ES-I3 (cell line): ENCODE results near the gene FAM83G.
A peak's percentile ranks its signal among the peaks of the same experiment; 100 is the strongest.

ENCODE experiments used
- H3K36me3 ChIP-seq: 2 replicates; pipeline ENCODE4 v1.6.1; 2013; ENCODE audit warnings: mild to moderate bottlenecking, low read length, control low read depth, moderate library complexity; ENCODE audit not compliant: insufficient read depth
- H3K4me1 ChIP-seq: 2 replicates; pipeline ENCODE4 v1.6.1; 2013; ENCODE audit warnings: mild to moderate bottlenecking, control low read depth, low read length; ENCODE audit not compliant: insufficient read depth
- H3K9ac ChIP-seq: 2 replicates; pipeline ENCODE4 v1.6.1; 2013; ENCODE audit warnings: low read depth, mild to moderate bottlenecking, low read length, moderate library complexity
- H3K9me3 ChIP-seq: 2 replicates; pipeline ENCODE4 v1.6.1; 2013; ENCODE audit warnings: mild to moderate bottlenecking, low read length, moderate library complexity; ENCODE audit not compliant: control insufficient read depth, insufficient read depth

Gene FAM83G

GRCh38 chr17:19005137-19005773 is 691 bp upstream of the FAM83G start:
- peaks cover 9% of the 10 kb centered on the region for H3K36me3 ChIP-seq
- peak overlapping the region; percentile 93 for H3K9ac ChIP-seq
- H3K9me3 ChIP-seq, result no peaks in the 10 kb centered on the region
- peaks cover 14% of the 10 kb centered on the region for H3K4me1 ChIP-seq

GRCh38 chr17:19003543-19004420 is 782 bp downstream of the FAM83G start:
- Histone ChIP-seq H3K36me3 (peaks cover 9% of the 10 kb centered on the region), H3K9ac (peak overlapping the region; percentile 93), H3K9me3 (no peaks in the 10 kb centered on the region), H3K4me1 (peaks cover 14% of the 10 kb centered on the region)

GRCh38 chr17:19002805-19003542 is 1.6 kb downstream of the FAM83G start:
- peaks cover 9% of the 10 kb centered on the region for H3K36me3 ChIP-seq
- H3K9me3 ChIP-seq, result no peaks in the 10 kb centered on the region
- peaks cover 14% of the 10 kb centered on the region for H3K4me1 ChIP-seq
- H3K9ac ChIP-seq, result peak overlapping the region; percentile 88

- H3K4me1 ChIP-seq, result peaks cover 14% of the 10 kb centered on the region
- peak overlapping the region; percentile 88; the same call in 1 of the 2 replicates for H3K9ac ChIP-seq
- no peaks in the 10 kb centered on the region for H3K9me3 ChIP-seq
- H3K36me3 ChIP-seq, result peaks cover 9% of the 10 kb centered on the region
These were observed 2.5 kb downstream of the FAM83G start for GRCh38 chr17:19001907-19002590.

GRCh38 chr17:19000531-19001325 is 3.8 kb downstream of the FAM83G start:
- Histone ChIP-seq H3K4me1 (peaks cover 14% of the 10 kb centered on the region), H3K9me3 (peaks cover 7% of the 10 kb centered on the region; the same call in 1 of the 2 replicates), H3K9ac (no peak overlapping the region), H3K36me3 (peaks cover 14% of the 10 kb centered on the region)

- peaks cover 7% of the 10 kb centered on the region for H3K4me1 ChIP-seq
- H3K9ac ChIP-seq, result no peak overlapping the region
- H3K36me3 ChIP-seq, result peaks cover 14% of the 10 kb centered on the region
- peaks cover 7% of the 10 kb centered on the region; the same call in 1 of the 2 replicates for H3K9me3 ChIP-seq
These were observed 4.7 kb downstream of the FAM83G start for GRCh38 chr17:18999911-19000310.

GRCh38 chr17:18999394-18999793 is 5.2 kb downstream of the FAM83G start:
- H3K36me3 ChIP-seq, result peaks cover 14% of the 10 kb centered on the region
- no peak overlapping the region for H3K9ac ChIP-seq
- peaks cover 7% of the 10 kb centered on the region; the same call in 1 of the 2 replicates for H3K9me3 ChIP-seq
- H3K4me1 ChIP-seq, result peaks cover 7% of the 10 kb centered on the region

- Histone ChIP-seq H3K9me3 (peaks cover 7% of the 10 kb centered on the region; the same call in 1 of the 2 replicates), H3K4me1 (peaks cover 6% of the 10 kb centered on the region), H3K36me3 (peaks cover 8% of the 10 kb centered on the region), H3K9ac (no peak overlapping the region)
These were observed 6.8 kb downstream of the FAM83G start for GRCh38 chr17:18997650-18998196.

GRCh38 chr17:18996458-18996857 is 8.1 kb downstream of the FAM83G start:
- Histone ChIP-seq H3K4me1 (peaks cover 2% of the 10 kb centered on the region; the same call in 1 of the 2 replicates), H3K9me3 (peaks cover 7% of the 10 kb centered on the region; the same call in 1 of the 2 replicates), H3K9ac (no peak overlapping the region), H3K36me3 (peaks cover 5% of the 10 kb centered on the region)

- H3K36me3 ChIP-seq, result peaks cover 5% of the 10 kb centered on the region
- no peak overlapping the region for H3K9ac ChIP-seq
These were observed 9.3 kb downstream of the FAM83G start for GRCh38 chr17:18995220-18995619.

GRCh38 chr17:18994631-18995030 is 9.9 kb downstream of the FAM83G start:
- Histone ChIP-seq H3K36me3 (peaks cover 5% of the 10 kb centered on the region), H3K9me3 (peaks cover 7% of the 10 kb centered on the region; the same call in 1 of the 2 replicates), H3K9ac (no peak overlapping the region), H3K4me1 (no peaks in the 10 kb centered on the region)

More at GRCh38 chr17:18995220-18995619, 9.3 kb downstream of the FAM83G start:
- Histone ChIP-seq H3K4me1 (no peaks in the 10 kb centered on the region), H3K9me3 (peaks cover 7% of the 10 kb centered on the region; the same call in 1 of the 2 replicates)

GRCh38 chr17:18993905-18994526 is 10.5 kb downstream of the FAM83G start:
- H3K9ac ChIP-seq, result no peak overlapping the region

More at GRCh38 chr17:18993905-18994526, 10.5 kb downstream of the FAM83G start:
- H3K4me1 ChIP-seq, result no peaks in the 10 kb centered on the region
- H3K9me3 ChIP-seq, result peaks cover 7% of the 10 kb centered on the region; the same call in 1 of the 2 replicates
- H3K36me3 ChIP-seq, result peaks cover 5% of the 10 kb centered on the region
